Hypothalamus (tissue), 51 donors: ENCODE results near the gene TTLL12.

Experiments used
- DNase-seq, 51 donors: peaks; one replicate each; lab custom pipeline; 2025; lab: John Stamatoyannopoulos, UW

The TTLL12 gene

GRCh38 chr22:43174941-43175531, 11.9 kb downstream of the TTLL12 start:
- no peak for DNase-seq

- DNase-seq = no peak
These were observed 12.8 kb downstream of the TTLL12 start for GRCh38 chr22:43173976-43174720.

DNA sequence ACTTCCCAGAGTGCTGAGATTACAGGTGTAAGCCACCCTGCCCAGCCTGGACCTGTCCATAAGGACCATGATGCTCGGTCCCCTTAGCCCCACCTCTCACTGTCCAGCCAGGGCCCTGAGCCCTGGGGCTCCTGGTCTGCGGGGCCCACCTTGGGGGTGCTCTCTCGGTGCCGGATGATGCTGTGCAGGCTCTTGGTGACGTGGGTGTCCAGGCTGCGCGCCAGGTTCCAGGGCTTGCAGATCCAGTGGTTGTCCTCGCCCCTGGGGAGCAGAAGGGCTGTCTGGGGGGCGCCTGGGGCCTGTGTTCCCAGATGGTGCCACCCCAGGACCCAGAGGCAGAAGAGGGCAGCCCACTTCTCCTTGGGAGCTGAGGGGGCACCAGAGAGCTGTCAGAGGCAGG, 13.4 kb downstream of the TTLL12 start:
- DNase-seq = no peak

GRCh38 chr22:43172191-43172590, 14.7 kb downstream of the TTLL12 start:
- no peak for DNase-seq

- no peak for DNase-seq
These were observed 15.3 kb downstream of the TTLL12 start for GRCh38 chr22:43171607-43172006.

- DNase-seq = no peak
These were observed 15.9 kb downstream of the TTLL12 start for GRCh38 chr22:43171019-43171491.

DNA sequence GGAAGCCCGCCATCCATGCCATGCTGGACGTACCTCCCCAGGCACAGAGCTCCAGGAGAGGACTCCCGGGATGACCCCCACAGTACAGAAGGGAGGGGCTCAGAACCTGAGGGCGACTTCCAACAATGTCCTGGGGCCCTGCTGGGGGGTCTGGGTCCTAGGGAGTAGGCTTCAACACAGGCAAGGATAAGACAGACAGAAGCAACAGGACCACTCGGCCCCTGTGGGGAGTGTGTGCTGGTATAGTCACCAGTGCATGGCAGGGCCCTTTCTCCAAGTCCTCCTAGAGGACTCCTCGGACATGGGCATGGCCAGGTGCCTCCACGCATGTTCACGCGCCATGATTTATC, 16.8 kb downstream of the TTLL12 start:
- no peak for DNase-seq

DNA sequence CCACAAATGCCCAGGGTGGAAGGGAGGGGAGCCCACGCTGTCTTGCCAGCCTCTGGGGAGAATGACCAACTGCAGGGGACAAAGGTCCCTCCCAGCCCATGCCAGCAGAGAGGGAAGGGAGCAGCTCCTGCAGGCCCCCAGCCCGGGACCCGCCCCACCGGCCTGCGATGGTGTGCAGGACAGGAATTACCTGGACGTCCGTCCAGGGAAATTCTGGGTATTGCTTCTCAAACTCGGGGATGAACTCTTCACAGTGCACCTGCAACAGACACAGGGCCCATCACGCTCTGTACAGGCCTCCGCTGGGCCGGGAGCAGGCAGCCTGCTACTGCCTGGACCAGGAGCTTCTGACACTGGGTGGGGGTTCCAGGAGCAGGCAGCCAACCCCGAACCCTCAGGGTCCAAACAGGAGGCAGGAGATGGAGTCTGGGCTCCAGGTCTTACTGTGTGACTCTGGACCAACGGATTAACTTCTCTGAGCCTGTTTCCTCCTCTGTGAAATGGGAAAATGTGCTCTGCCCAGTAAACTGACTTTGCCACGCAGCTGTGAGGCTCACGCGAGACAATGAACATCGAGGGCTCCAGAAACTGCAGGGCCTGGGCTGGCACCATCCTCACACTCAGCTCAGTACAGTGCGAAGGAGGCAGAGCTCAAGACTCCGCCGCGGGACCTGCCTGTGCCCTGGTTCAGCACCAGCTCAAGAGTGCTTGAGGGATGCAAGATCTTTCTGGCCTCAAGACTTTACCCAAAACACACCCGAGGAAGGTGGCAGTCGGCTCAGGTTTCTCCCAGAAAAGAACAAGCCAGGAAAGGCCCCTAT, 17.4 kb downstream of the TTLL12 start:
- DNase-seq = no peak

DNA sequence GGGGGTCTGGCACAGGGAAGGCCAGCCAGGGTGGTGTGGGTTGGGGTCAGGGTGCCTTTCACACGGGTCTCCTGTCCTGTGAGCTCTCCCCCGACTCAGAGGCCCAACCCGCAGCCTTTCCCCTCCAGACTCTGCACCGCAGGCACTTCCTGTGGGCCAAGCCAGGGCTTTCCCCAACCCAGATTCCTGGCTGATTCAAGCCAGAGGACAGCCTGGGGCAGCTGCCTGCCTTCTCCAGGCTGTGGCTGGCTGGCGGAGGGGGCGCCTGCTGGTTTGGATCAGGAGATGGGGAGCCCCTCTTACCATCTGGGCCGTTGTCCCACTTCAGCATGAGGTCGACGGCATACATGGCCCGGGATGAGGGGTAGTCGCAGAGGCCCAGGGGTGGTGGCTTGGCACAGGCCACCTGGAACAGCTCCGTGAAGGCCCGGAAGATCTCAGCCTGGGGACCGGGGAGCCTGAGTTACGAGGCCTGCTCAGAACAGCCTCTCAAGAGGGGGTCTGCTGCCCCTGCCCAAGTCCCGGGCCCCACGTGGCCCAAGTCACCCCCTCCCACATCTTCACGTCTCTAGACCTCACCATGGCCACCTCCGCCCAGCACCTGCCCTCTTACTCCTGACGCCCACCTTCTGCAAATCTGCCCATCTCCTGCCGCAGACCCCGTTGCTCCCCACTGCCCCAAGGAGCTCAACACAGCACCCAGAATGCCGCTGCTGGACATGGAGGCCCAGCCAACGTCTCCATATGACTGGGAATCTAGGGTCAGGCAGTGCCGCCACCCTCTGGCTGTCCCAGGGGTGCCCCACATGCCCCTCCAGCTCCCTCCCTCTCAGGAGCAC, 18.2 kb downstream of the TTLL12 start:
- DNase-seq = no peak

DNA sequence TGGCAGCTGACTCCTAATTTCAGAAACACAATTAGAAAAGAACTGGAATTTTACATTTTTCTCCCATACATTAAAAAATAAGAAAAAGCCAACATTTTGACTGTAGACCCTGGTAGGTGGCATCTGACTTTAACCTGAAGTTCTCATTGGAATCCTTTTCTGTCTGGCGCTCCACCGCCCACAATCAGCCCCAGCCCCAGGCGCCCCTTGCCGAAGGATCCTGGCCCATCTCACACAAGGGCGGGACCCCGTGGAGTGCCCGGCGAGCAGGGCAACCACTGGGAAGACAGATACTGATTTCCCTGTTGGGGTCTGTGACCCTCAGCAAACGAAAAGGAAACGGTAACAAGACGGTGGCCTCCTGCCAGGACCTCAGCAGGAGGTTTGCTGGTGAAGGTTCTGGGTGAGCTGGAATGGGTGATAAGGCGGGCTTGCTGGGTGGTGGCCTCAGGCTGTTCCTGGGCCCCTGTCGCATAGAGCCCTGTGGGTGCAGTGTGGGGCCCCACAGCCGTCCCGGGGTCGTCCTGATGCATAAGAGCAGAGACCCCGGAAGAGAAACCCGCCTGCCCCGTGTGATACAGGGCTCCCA, 19.8 kb downstream of the TTLL12 start:
- no peak for DNase-seq

- no peak for DNase-seq
These were observed 20.6 kb downstream of the TTLL12 start for GRCh38 chr22:43166132-43166930.

- no peak for DNase-seq
These were observed 22.3 kb downstream of the TTLL12 start for GRCh38 chr22:43164636-43165035.

- no peak for DNase-seq
These were observed 23.6 kb downstream of the TTLL12 start for GRCh38 chr22:43163241-43163795.

- no peak for DNase-seq
These were observed 24.4 kb downstream of the TTLL12 start for GRCh38 chr22:43162412-43163150.

GRCh38 chr22:43160497-43161126, 26.3 kb downstream of the TTLL12 start:
- DNase-seq = no peak

- no peak for DNase-seq
These were observed 27.3 kb downstream of the TTLL12 start for GRCh38 chr22:43159484-43160178.

DNA sequence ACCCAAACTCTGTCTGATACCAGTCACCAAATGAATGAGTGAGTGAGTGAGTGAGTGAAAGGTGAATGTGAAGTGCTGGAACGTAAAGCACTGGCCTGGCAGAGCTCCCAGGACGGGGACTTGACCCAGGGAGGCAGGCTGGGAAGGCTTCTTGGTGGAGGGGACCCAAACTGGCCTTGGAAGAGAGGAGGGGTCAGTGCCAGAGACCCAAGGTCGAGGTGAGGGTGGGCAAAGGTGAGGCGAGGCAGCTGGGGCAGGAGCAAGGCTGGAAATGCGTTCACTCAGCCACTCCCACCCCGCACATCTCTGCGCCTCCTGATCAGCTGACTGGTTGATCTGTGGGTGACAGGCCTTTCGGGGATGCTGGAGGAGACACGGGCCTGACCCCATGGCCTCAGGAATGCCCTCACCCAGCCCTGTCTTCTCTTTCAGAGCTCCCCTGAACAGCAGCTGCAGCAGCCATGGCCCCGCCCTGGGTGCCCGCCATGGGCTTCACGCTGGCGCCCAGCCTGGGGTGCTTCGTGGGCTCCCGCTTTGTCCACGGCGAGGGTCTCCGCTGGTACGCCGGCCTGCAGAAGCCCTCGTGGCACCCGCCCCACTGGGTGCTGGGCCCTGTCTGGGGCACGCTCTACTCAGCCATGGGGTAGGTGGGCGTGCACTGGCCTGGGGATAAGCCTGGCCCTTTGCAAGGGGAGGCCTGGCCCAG, 28.0 kb downstream of the TTLL12 start:
- DNase-seq = no peak
